HepG2 (cell line): ENCODE data around the gene YEATS4. TPM values are rescaled to one million over a fixed set of nuclear protein-coding genes. Genes with fewer than 3 reads are reported as not detected.

Experiments
- AGO1 ChIP-seq: fragments of 200-400 bp; formaldehyde crosslinking; IDR thresholded peaks from 2 replicates; pipeline ENCODE4 v1.6.1; 2017; ENCODE audit warnings: mild to moderate bottlenecking, low read depth, low read length, moderate library complexity; ENCODE audit not compliant: poor library complexity, severe bottlenecking
- AKAP8 ChIP-seq: sonication (generic); formaldehyde crosslinking; IDR thresholded peaks from 2 replicates; pipeline ENCODE4 v1.5.1; 2020; ENCODE audit warnings: mild to moderate bottlenecking, missing genetic modification reagents
- MAFG ChIP-seq: sonication (generic); formaldehyde crosslinking; IDR thresholded peaks from 2 replicates; pipeline ENCODE4 v1.5.1; 2020; ENCODE audit warnings: mild to moderate bottlenecking, missing genetic modification reagents
- NCOA2 ChIP-seq: sonication (generic); formaldehyde crosslinking; IDR thresholded peaks from 2 replicates; pipeline ENCODE4 v1.8.0; 2022; ENCODE audit warnings: inconsistent platforms
- NFE2L1 ChIP-seq: sonication (generic); formaldehyde crosslinking; IDR thresholded peaks from 2 replicates; pipeline ENCODE4 v1.4.0; 2020; ENCODE audit warnings: missing genetic modification reagents, mild to moderate bottlenecking, borderline replicate concordance
- RBM22 ChIP-seq: fragments of 200-400 bp; formaldehyde crosslinking; optimal IDR thresholded peaks from 2 replicates; pipeline ENCODE3; 2017; ENCODE audit warnings: mild to moderate bottlenecking, low read length, moderate library complexity
- STAT5B ChIP-seq: sonication (generic); formaldehyde crosslinking; IDR thresholded peaks from 2 replicates; pipeline ENCODE4 v1.4.0; 2020; ENCODE audit warnings: missing genetic modification reagents
- ZNF501 ChIP-seq: sonication (generic); formaldehyde crosslinking; IDR thresholded peaks from 2 replicates; pipeline ENCODE4 v1.5.1; 2020; ENCODE audit warnings: mild to moderate bottlenecking, moderate library complexity, missing genetic modification reagents
- polyA plus RNA-seq, 8 experiments: library from polyadenylated mRNA; depleted of rRNA in 3 of 8; stranded (reverse) in 7 of 8; unstranded in 1 of 8; fragments of >200 nt; fragmentation: Illumina TruSeq in 4 of 8; extraction: Trizol in 4 of 8; gene quantifications; 2 replicates each; pipeline versions ENCODE4 v1.2.1 to v1.2.3, GENCODE V29; 2011 to 2016; ENCODE audit warnings: low read depth in 4 of 8, missing spikeins in 1 of 8, mixed read lengths in 1 of 8; ENCODE audit not compliant: insufficient read depth in 1 of 8
- total RNA-seq, 5 experiments: library from RNA; depleted of rRNA; stranded (reverse); fragments of >200 nt; fragmentation: Illumina TruSeq; extraction: Trizol; gene quantifications; 2 replicates each; pipeline ENCODE4 v1.2.3, GENCODE V29; 2016; ENCODE audit warnings: low read depth in 1 of 5
- TF ChIP-seq, protein P1 (sequence below): IDR thresholded peaks from 2 replicates; pipeline ENCODE4 v1.6.1; 2016; ENCODE audit warnings: missing compliant biosample characterization, missing genetic modification reagents, borderline replicate concordance
- TF ChIP-seq, protein P2 (sequence below): sonication (generic); formaldehyde crosslinking; conservative IDR thresholded peaks from 2 replicates; pipeline ENCODE4 v1.8.0; 2022; ENCODE audit warnings: low read depth, missing genetic modification reagents
- TF ChIP-seq, protein P3 (sequence below): sonication (generic); formaldehyde crosslinking; IDR thresholded peaks from 2 replicates; pipeline ENCODE4 v1.8.0; 2022; ENCODE audit warnings: missing genetic modification reagents, mild to moderate bottlenecking, inconsistent platforms, borderline replicate concordance

The YEATS4 gene
- total and polyA plus RNA-seq, 2 of the 13 experiments (the other 11 are each of a cell fraction or from before 2014, with no cell fraction given): 16.8 to 45.0 TPM

DNA sequence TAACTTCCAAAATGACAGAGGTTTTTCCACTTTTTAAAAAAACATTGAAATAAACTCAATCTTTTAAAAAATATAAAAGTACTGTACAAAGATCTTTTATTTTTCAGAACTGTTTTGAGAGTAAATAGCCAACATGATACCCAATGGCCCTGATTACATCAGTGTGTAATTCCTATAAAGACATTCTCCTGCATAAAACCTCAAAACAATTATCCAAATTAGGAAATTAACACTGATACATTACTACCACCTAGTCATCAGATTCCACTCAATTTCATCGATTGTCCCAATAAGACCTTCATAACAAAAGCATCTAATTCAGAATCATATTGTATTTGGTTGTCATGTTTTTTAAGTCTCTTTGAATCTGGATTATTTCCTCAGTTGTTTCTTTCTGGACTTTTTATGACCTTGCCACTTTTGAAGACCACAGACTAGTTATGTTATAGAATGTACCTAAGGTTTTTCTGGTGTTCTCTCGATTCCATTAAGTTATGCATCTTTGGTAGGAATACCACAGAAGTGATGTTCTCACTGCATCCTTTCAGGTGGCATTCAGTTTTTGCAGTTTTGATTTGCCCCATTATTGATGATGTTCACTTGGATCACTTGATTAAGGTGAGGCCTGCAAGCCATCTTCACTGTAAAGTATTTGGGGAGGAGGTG is 4.0 kb upstream of the YEATS4 start (continued):
- TF ChIP-seq, protein P1, sequence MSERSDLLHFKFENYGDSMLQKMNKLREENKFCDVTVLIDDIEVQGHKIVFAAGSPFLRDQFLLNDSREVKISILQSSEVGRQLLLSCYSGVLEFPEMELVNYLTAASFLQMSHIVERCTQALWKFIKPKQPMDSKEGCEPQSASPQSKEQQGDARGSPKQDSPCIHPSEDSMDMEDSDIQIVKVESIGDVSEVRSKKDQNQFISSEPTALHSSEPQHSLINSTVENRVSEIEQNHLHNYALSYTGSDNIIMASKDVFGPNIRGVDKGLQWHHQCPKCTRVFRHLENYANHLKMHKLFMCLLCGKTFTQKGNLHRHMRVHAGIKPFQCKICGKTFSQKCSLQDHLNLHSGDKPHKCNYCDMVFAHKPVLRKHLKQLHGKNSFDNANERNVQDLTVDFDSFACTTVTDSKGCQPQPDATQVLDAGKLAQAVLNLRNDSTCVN: no peak
- TF ChIP-seq RBM22: peak; percentile 39
- TF ChIP-seq, protein P2, sequence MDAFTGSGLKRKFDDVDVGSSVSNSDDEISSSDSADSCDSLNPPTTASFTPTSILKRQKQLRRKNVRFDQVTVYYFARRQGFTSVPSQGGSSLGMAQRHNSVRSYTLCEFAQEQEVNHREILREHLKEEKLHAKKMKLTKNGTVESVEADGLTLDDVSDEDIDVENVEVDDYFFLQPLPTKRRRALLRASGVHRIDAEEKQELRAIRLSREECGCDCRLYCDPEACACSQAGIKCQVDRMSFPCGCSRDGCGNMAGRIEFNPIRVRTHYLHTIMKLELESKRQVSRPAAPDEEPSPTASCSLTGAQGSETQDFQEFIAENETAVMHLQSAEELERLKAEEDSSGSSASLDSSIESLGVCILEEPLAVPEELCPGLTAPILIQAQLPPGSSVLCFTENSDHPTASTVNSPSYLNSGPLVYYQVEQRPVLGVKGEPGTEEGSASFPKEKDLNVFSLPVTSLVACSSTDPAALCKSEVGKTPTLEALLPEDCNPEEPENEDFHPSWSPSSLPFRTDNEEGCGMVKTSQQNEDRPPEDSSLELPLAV: no peak
- TF ChIP-seq MAFG (CRISPR knock-in tag): no peak
- no peak for TF ChIP-seq NFE2L1
- TF ChIP-seq STAT5B (CRISPR knock-in tag): no peak
- TF ChIP-seq AKAP8 (CRISPR knock-in tag): no peak
- TF ChIP-seq, protein P3, sequence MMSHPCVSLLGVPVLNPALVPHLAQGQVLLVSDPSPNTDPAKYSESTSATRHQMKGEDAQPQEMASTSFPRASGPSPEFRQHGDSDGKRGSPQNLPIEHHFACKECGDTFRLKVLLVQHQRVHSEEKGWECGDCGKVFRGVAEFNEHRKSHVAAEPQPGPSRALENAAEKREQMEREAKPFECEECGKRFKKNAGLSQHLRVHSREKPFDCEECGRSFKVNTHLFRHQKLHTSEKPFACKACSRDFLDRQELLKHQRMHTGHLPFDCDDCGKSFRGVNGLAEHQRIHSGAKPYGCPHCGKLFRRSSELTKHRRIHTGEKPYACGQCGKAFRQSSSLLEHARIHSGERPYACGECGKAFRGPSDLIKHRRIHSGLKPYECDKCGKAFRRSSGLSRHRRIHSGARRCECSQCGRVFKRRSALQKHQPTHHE (CRISPR knock-in tag): no peak
- TF ChIP-seq AGO1: peak; percentile 90
- no peak for TF ChIP-seq NCOA2 (CRISPR knock-in tag)
- no peak for TF ChIP-seq ZNF501
